Activated naive CD8-positive, alpha-beta T cell treated with anti-CD3 and anti-CD28 coated beads, Interleukin-2, amount 10 ng/mL, durations not matched to agents 7 days and 5 days (primary cell): ENCODE data around the gene PSD2. TPM values are rescaled to one million over a fixed set of nuclear protein-coding genes. Genes with fewer than 3 reads are reported as not detected.

Experiments used
- ATAC-seq: fragments of 150-1000 bp; cut with Tn5 transposase; one replicate; pipeline ENCODE4 v1.10.0; 2021; ENCODE audit warnings: low read depth, moderate library complexity
- POLR2A ChIA-PET: fragments of 350-600 bp; sonication (Branson Sonifier 250); formaldehyde crosslinking; loops from one replicate; lab custom pipeline; 2021; ENCODE audit warnings: antibody characterized with exemption; lab: Charles Lee
- DNase-seq: peaks from one replicate; pipeline ENCODE4 v3.0.0; 2021
- H3K27ac Mint-ChIP-seq: one replicate; pipeline ENCODE4 v1.8.0; 2022; ENCODE audit warnings: mild to moderate bottlenecking, mixed read lengths
- H3K27me3 Mint-ChIP-seq: one replicate; pipeline ENCODE4 v1.8.0; 2022; ENCODE audit warnings: mild to moderate bottlenecking, moderate library complexity, mixed read lengths
- H3K36me3 Mint-ChIP-seq: one replicate; pipeline ENCODE4 v1.8.0; 2021; ENCODE audit warnings: mild to moderate bottlenecking, mixed read lengths
- H3K4me1 Mint-ChIP-seq: one replicate; pipeline ENCODE4 v1.8.0; 2021; ENCODE audit warnings: mixed read lengths
- H3K4me3 Mint-ChIP-seq: one replicate; pipeline ENCODE4 v1.8.0; 2022; ENCODE audit warnings: mild to moderate bottlenecking, moderate library complexity, mixed read lengths
- H3K9me3 Mint-ChIP-seq: one replicate; pipeline ENCODE4 v1.8.0; 2021; ENCODE audit warnings: mixed read lengths
- total RNA-seq, 2 experiments: library from RNA; stranded (reverse); gene quantifications; one replicate each; pipeline ENCODE4 v1.2.3, GENCODE V29; 2021

PSD2 gene
- total RNA-seq, 2 experiments from 2014 or later = 0.08 to 0.09 TPM

DNA sequence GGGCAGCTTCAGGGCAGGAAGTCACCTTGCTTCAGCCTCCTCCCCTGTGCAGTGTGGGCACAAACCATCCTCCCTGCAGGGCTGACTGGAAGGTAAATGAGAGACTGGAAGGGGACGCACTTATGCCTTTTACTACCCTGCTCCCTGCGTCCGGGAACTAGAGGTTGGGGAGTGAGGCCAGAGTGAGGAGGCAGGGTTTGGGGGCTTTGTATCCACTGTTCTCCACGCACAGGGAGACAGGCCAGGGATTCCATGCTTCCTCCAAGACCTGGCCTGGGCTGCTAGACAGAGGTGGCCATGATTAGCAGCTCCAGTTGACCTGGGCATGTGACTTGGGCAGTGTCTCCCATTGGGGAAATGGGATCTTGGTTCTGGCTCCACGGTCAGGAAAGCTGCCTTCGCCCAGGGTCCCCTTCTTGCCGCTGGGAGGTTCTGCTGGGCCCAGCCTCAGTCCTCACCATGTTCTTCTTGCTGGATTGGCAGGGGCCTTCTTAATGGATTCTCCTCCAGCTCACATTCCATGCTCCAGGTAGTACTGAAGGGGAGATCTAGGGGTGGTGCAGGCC, 37.0 kb upstream of the PSD2 start:
- no peaks in the 10 kb centered on the region for H3K36me3 Mint-ChIP-seq
- no peak overlapping the region for H3K4me3 Mint-ChIP-seq
- POLR2A ChIA-PET = interaction anchor here (1.3 kb wide), 1 partner anchor 48 kb away, joined by 3 read pairs; no protein-coding TSS in a partner anchor
- no peak overlapping the region for H3K27ac Mint-ChIP-seq
- H3K27me3 Mint-ChIP-seq = peaks cover 46% of the 10 kb centered on the region
- ATAC-seq (no peak), DNase-seq (no peak)
- H3K9me3 Mint-ChIP-seq = no peaks in the 10 kb centered on the region
- H3K4me1 Mint-ChIP-seq = peaks cover 5% of the 10 kb centered on the region

- peaks cover 51% of the 10 kb centered on the region for H3K27me3 Mint-ChIP-seq
- no peaks in the 10 kb centered on the region for H3K9me3 Mint-ChIP-seq
- POLR2A ChIA-PET = interaction anchor here (1.3 kb wide), 1 partner anchor 48 kb away, joined by 3 read pairs; no protein-coding TSS in a partner anchor
- no peak overlapping the region for H3K27ac Mint-ChIP-seq
- no peak for ATAC-seq
- DNase-seq = no peak
- H3K4me1 Mint-ChIP-seq = peaks cover 5% of the 10 kb centered on the region
- H3K4me3 Mint-ChIP-seq = no peak overlapping the region
- H3K36me3 Mint-ChIP-seq = no peaks in the 10 kb centered on the region
Measured at GRCh38 chr5:139759219-139759721, 36.3 kb upstream of the PSD2 start.

DNA sequence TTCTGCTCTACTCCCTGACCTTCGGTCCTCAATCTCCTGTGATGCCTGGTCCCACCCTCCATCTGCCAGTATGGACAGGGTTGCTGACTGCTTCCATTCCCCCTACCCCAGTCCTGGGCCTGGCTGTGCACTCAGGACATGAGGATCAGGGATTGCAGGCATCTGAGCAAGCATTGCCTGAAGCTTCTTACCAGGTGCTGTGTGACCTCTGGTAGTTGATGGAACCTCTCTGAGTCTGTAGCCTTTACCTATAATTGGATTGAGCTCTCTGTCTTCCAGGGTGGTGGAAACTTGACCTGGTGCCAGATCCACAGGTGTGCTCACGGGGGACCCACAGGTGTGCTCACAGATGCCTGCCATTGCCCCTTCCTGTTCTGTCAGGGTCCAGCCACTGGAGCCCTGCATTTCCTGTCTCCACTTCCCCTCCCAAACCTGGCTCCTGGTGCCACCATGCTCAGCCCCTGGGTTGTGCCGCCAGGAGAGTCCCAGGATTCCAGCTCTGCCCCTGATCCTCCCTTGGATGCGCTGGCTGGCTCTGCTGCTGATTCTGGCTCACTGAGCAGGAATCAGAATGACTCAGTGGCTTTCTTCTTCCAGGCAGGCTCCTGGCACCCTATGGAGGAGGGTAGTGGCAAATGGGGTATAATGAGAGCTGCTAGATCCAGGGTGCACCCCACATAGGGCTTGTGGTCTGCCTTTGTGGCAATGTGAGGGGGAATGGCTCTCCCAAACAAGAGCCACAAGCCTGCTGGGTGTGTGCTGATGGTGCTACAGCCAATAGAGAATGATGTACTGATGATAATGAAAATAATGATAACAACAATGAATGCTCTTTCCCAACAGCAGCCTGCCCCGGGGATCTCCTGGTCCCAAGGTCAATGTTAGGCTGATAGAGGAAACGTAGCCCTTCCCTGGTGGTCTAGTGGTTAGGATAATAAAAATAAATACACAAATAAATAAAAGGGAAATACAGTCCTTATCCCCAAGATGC, 35.2 kb upstream of the PSD2 start:
- no peaks in the 10 kb centered on the region for H3K36me3 Mint-ChIP-seq
- ATAC-seq (no peak), DNase-seq (no peak)
- peaks cover 48% of the 10 kb centered on the region for H3K27me3 Mint-ChIP-seq
- H3K9me3 Mint-ChIP-seq = no peaks in the 10 kb centered on the region
- H3K27ac Mint-ChIP-seq = no peak overlapping the region
- peaks cover 9% of the 10 kb centered on the region for H3K4me1 Mint-ChIP-seq
- POLR2A ChIA-PET = no interaction called here
- H3K4me3 Mint-ChIP-seq = no peak overlapping the region

- no peak for DNase-seq
- Mint-ChIP-seq H3K36me3 (no peaks in the 10 kb centered on the region), H3K27ac (no peak overlapping the region), H3K9me3 (no peaks in the 10 kb centered on the region), H3K4me1 (peaks cover 10% of the 10 kb centered on the region), H3K27me3 (peaks cover 44% of the 10 kb centered on the region), H3K4me3 (no peak overlapping the region)
- ATAC-seq = no peak
- POLR2A ChIA-PET = no interaction called here
Measured at GRCh38 chr5:139761057-139761450, 34.6 kb upstream of the PSD2 start.

DNA sequence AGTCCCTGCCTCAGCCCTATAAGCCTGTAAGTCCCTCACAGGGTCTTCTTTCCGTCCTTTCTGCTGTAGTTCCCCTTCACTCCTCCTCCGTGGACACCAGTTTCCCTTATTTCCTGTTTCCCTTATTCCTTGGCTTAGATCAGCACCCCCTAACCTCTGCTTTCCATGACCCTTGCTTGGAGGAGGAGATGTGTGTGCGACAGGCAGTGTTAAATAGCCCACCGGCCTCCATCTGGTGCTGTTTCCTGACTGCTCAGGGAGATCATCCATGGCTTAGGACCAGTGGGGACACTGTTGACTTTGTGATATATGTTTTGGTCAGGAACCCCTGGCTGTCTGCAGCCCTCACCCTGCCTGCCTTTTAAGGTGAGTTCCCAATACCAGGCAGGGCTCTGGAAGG, 34.1 kb upstream of the PSD2 start:
- H3K4me3 Mint-ChIP-seq = no peak overlapping the region
- POLR2A ChIA-PET = no interaction called here

DNA sequence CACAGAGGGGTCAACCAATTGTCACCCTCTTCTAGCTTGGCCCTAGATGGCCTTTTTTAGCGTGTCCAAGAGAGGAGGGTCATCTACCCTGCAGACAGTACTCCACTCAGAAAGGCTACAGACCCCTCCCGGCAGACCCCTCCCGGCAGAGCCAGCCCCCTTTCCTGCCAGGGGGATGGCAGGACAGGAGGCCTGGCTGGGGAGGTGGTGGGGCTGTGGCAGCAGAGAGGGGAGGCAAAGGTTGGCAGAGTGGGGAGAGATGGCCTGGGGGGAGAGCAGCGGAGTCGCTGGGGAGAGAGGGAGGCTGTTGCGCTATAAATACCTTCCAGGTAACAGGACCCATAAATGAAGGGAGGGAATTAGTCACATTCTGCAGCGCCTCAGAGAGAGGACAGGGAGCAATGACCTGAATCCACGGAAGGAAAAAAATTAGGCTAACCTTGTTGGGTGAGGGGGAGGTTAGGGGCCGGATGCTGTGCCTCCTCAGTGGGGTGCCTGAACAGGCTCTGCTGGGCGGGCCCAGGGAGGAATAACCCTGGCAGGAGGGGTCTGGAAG, 32.9 kb upstream of the PSD2 start:
- POLR2A ChIA-PET = no interaction called here
- no peaks in the 10 kb centered on the region for H3K36me3 Mint-ChIP-seq
- peaks cover 28% of the 10 kb centered on the region for H3K27me3 Mint-ChIP-seq
- DNase-seq (no peak), ATAC-seq (no peak)
- no peak overlapping the region for H3K4me3 Mint-ChIP-seq
- peaks cover 10% of the 10 kb centered on the region for H3K4me1 Mint-ChIP-seq
- no peak overlapping the region for H3K27ac Mint-ChIP-seq
- no peaks in the 10 kb centered on the region for H3K9me3 Mint-ChIP-seq

More for the DNA sequence above, 34.1 kb upstream of the PSD2 start:
- no peaks in the 10 kb centered on the region for H3K36me3 Mint-ChIP-seq
- no peak for ATAC-seq
- H3K4me1 Mint-ChIP-seq = peaks cover 10% of the 10 kb centered on the region
- peaks cover 39% of the 10 kb centered on the region for H3K27me3 Mint-ChIP-seq
- no peak overlapping the region for H3K27ac Mint-ChIP-seq
- no peaks in the 10 kb centered on the region for H3K9me3 Mint-ChIP-seq
- DNase-seq = no peak

GRCh38 chr5:139763280-139763929, 32.2 kb upstream of the PSD2 start:
- Mint-ChIP-seq H3K4me1 (peaks cover 9% of the 10 kb centered on the region), H3K4me3 (no peak overlapping the region), H3K36me3 (no peaks in the 10 kb centered on the region), H3K9me3 (no peaks in the 10 kb centered on the region), H3K27me3 (peaks cover 28% of the 10 kb centered on the region), H3K27ac (no peak overlapping the region)
- DNase-seq (no peak), ATAC-seq (no peak)
- POLR2A ChIA-PET = interaction anchor here (1.3 kb wide), 1 partner anchor 127 kb away, joined by 4 read pairs; no protein-coding TSS in a partner anchor

- ATAC-seq = no peak
Measured at GRCh38 chr5:139763930-139764791, 31.4 kb upstream of the PSD2 start.

GRCh38 chr5:139764886-139765408, 30.7 kb upstream of the PSD2 start:
- ATAC-seq = no peak
- POLR2A ChIA-PET = no interaction called here
- no peaks in the 10 kb centered on the region for H3K36me3 Mint-ChIP-seq
- H3K27ac Mint-ChIP-seq = no peak overlapping the region
- peaks cover 9% of the 10 kb centered on the region for H3K4me1 Mint-ChIP-seq
- DNase-seq = no peak
- no peaks in the 10 kb centered on the region for H3K9me3 Mint-ChIP-seq
- peak overlapping the region; percentile 66 for H3K4me3 Mint-ChIP-seq
- H3K27me3 Mint-ChIP-seq = peaks cover 28% of the 10 kb centered on the region

More at GRCh38 chr5:139763930-139764791, 31.4 kb upstream of the PSD2 start:
- Mint-ChIP-seq H3K27ac (no peak overlapping the region), H3K9me3 (no peaks in the 10 kb centered on the region), H3K27me3 (peaks cover 28% of the 10 kb centered on the region), H3K4me1 (peaks cover 9% of the 10 kb centered on the region), H3K4me3 (no peak overlapping the region), H3K36me3 (no peaks in the 10 kb centered on the region)
- DNase-seq = peak; percentile 59
- POLR2A ChIA-PET = interaction anchor here (1.3 kb wide), 1 partner anchor 128 kb away, joined by 4 read pairs; no protein-coding TSS in a partner anchor

DNA sequence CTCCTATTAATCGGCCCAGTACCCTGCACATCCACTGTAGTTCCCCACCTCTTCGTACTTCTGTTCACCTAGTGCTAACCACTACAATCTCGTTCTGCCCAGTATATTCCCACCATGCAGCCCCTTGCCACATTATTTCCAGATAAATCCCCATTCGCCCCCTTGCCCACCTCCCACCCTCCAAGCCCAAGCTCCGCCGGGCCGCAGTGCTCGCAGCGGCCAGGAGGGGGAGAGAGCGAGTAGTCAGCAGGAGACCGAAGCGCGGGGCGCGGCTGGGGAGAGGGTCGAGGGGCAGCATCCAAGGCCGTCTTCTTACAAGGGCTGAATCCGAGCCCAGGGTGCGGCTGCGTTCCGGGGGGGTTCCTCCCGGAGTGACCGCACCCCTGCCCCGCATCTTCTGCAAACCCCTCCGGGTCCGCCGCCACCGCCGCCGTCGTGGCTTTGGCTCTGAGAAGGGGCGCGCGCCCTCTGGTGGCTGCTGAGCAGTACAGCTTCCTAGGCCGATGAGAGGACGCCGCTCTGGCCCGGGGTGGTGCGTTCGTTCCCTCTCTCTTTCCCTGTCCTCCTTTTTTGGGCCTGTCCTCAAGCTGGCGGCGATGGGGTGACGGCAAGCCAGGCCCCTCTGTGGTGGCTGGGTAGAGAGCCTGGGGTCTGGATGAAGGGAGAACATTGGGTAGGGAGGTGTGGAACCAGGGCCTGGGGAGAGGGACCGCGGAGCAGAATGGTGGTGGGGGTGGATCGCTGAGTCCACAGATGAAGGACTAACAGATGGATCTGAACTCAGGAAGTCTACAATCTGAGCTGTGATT, 30.0 kb upstream of the PSD2 start:
- POLR2A ChIA-PET = interaction anchor here (0.6 kb wide), 1 partner anchor 64 kb away, joined by 3 read pairs; no protein-coding TSS in a partner anchor
- no peak overlapping the region for H3K27ac Mint-ChIP-seq
- DNase-seq (peak; percentile 95), ATAC-seq (peak; percentile 84)
- peaks cover 9% of the 10 kb centered on the region for H3K4me1 Mint-ChIP-seq
- H3K4me3 Mint-ChIP-seq = peak overlapping the region; percentile 66
- peaks cover 28% of the 10 kb centered on the region for H3K27me3 Mint-ChIP-seq
- no peaks in the 10 kb centered on the region for H3K36me3 Mint-ChIP-seq
- no peaks in the 10 kb centered on the region for H3K9me3 Mint-ChIP-seq

GRCh38 chr5:139767960-139768359, 27.6 kb upstream of the PSD2 start:
- H3K36me3 Mint-ChIP-seq = no peaks in the 10 kb centered on the region
- H3K9me3 Mint-ChIP-seq = no peaks in the 10 kb centered on the region
- peaks cover 9% of the 10 kb centered on the region for H3K4me1 Mint-ChIP-seq
- POLR2A ChIA-PET = no interaction called here
- no peak overlapping the region for H3K4me3 Mint-ChIP-seq
- peaks cover 21% of the 10 kb centered on the region for H3K27me3 Mint-ChIP-seq
- ATAC-seq = no peak
- DNase-seq = no peak
- no peak overlapping the region for H3K27ac Mint-ChIP-seq
